SK-N-SH (cell line): ENCODE measurements around the gene TMEM123. TPM values are rescaled to one million over a fixed set of nuclear protein-coding genes. Genes with fewer than 3 reads are reported as not detected.

Experiments used
- CTCF ChIA-PET: fragments of 300-600, 350-600 bp; formaldehyde crosslinking; extraction: SDS; loops from one replicate; lab custom pipeline; 2021; lab: Yijun Ruan, JAX
- POLR2A ChIA-PET: fragments of 350-600 bp; sonication (Branson Sonifier 250); formaldehyde crosslinking; extraction: SDS; loops from one replicate; lab custom pipeline; 2020; ENCODE audit warnings: antibody characterized with exemption, inconsistent platforms; lab: Yijun Ruan, JAX
- DNase-seq: peaks from one replicate; pipeline ENCODE4 v3.0.0; 2012
- H2AFZ ChIP-seq: fragments of 200-600 bp; sonication (generic); 2 replicates; pipeline ENCODE4 v1.8.1; 2016; ENCODE audit warnings: antibody characterized with exemption, mild to moderate bottlenecking, low read depth
- H3F3A ChIP-seq: fragments of 200-600 bp; sonication (generic); replicated peaks from 2 replicates; pipeline ENCODE3; 2016; ENCODE audit warnings: antibody characterized with exemption, mild to moderate bottlenecking; ENCODE audit not compliant: insufficient read depth
- H3K27ac ChIP-seq, 2 experiments: fragments of 200-500 bp in 1 of 2; fragments of 200-600 bp in 1 of 2; sonication (Bioruptor generic) in 1 of 2; sonication (generic), shearing (Covaris generic) in 1 of 2; 2 replicates each; pipeline versions ENCODE4 v1.5.1 to v1.6.1; 2014 to 2016; ENCODE audit warnings: low read depth in 2 of 2, inconsistent platforms in 1 of 2, low read length in 1 of 2, mild to moderate bottlenecking in 1 of 2, mixed read lengths in 1 of 2
- H3K27me3 ChIP-seq: fragments of 200-600 bp; sonication (generic), shearing (Covaris generic); 2 replicates; pipeline ENCODE4 v1.6.1; 2016; ENCODE audit warnings: mixed run types; ENCODE audit not compliant: insufficient read depth
- H3K36me3 ChIP-seq, 2 experiments: fragments of 200-500 bp in 1 of 2; fragments of 200-600 bp in 1 of 2; sonication (Bioruptor generic) in 1 of 2; sonication (generic) in 1 of 2; replicated peaks in 1 of 2; 2 replicates each; pipeline versions ENCODE3 to v1.5.1; 2014 to 2016; ENCODE audit warnings: low read length in 1 of 2, mild to moderate bottlenecking in 1 of 2; ENCODE audit not compliant: insufficient read depth in 2 of 2, control insufficient read depth in 1 of 2
- H3K4me1 ChIP-seq, 2 experiments: fragments of 200-500 bp in 1 of 2; fragments of 200-600 bp in 1 of 2; sonication (Bioruptor generic) in 1 of 2; sonication (generic), shearing (Covaris generic) in 1 of 2; 2 replicates each; pipeline versions ENCODE4 v1.5.1 to v1.6.1; 2014 to 2016; ENCODE audit warnings: low read depth in 1 of 2, low read length in 1 of 2, mixed run types in 1 of 2; ENCODE audit not compliant: insufficient read depth in 2 of 2, control insufficient read depth in 1 of 2
- H3K4me2 ChIP-seq: fragments of 200-600 bp; sonication (generic), shearing (Covaris generic); 2 replicates; pipeline ENCODE4 v1.6.1; 2017; ENCODE audit warnings: mixed run types
- H3K4me3 ChIP-seq, 2 experiments: fragments of 200-500 bp in 1 of 2; fragments of 200-600 bp in 1 of 2; sonication (Bioruptor generic) in 1 of 2; sonication (generic), shearing (Covaris generic) in 1 of 2; 2 replicates each; pipeline versions ENCODE4 v1.5.1 to v1.8.1; 2014 to 2016; ENCODE audit warnings: low read depth in 2 of 2, inconsistent platforms in 1 of 2, low read length in 1 of 2, mild to moderate bottlenecking in 1 of 2, mixed read lengths in 1 of 2, moderate library complexity in 1 of 2
- H3K79me2 ChIP-seq: fragments of 200-600 bp; sonication (generic); 2 replicates; pipeline ENCODE4 v1.8.1; 2017; ENCODE audit warnings: mild to moderate bottlenecking; ENCODE audit not compliant: insufficient read depth
- H3K9ac ChIP-seq: fragments of 200-600 bp; sonication (generic); 2 replicates; pipeline ENCODE4 v1.6.1; 2017; ENCODE audit warnings: mixed run types
- H3K9me2 ChIP-seq: fragments of 200-600 bp; sonication (generic); 2 replicates; pipeline ENCODE4 v1.6.1; 2017; ENCODE audit warnings: mixed run types
- H3K9me3 ChIP-seq: fragments of 200-600 bp; sonication (generic); 2 replicates; pipeline ENCODE4 v1.6.1; 2017; ENCODE audit warnings: mixed run types, mild to moderate bottlenecking, moderate library complexity
- H4K20me1 ChIP-seq: fragments of 200-600 bp; sonication (generic); 2 replicates; pipeline ENCODE4 v1.6.1; 2017; ENCODE audit warnings: mild to moderate bottlenecking, mixed run types; ENCODE audit not compliant: insufficient read depth
- GATA2 ChIP-seq: sonication (generic); formaldehyde crosslinking; IDR thresholded peaks from 2 replicates; pipeline ENCODE4 v1.5.0; 2020; ENCODE audit warnings: mild to moderate bottlenecking, missing genetic modification reagents
- POLR2AphosphoS5 ChIP-seq: IDR thresholded peaks from 2 replicates; pipeline ENCODE4 v1.6.1; 2012; ENCODE audit warnings: low read depth, low read length
- RXRA ChIP-seq: IDR thresholded peaks from 2 replicates; pipeline ENCODE4 v1.4.0; 2012; ENCODE audit warnings: low read depth, mild to moderate bottlenecking, borderline replicate concordance
- SIN3A ChIP-seq: IDR thresholded peaks from 2 replicates; pipeline ENCODE4 v1.6.1; 2012; ENCODE audit warnings: low read depth, mild to moderate bottlenecking, low read length, moderate library complexity, borderline replicate concordance
- TAF1 ChIP-seq: IDR thresholded peaks from 2 replicates; pipeline ENCODE4 v1.6.1; 2012; ENCODE audit warnings: low read depth, mild to moderate bottlenecking, low read length, moderate library complexity, borderline replicate concordance
- WGBS: methylation state at CpG from one replicate; pipeline ENCODE4 v1.1.6; 2017; ENCODE audit warnings: low lambda C conversion rate; 5-methylcytosine and 5-hydroxymethylcytosine counted together
- polyA plus RNA-seq, 3 experiments: library from polyadenylated mRNA; depleted of rRNA; stranded (reverse); fragments of >200 nt; gene quantifications; 2 replicates each; pipeline ENCODE4 v1.2.3, GENCODE V29; 2012
- TF ChIP-seq, protein P1 (sequence below): IDR thresholded peaks from 2 replicates; pipeline ENCODE4 v1.6.1; 2012; ENCODE audit warnings: mild to moderate bottlenecking, low read depth, low read length, moderate library complexity
- TF ChIP-seq, protein P2 (sequence below): IDR thresholded peaks from 2 replicates; pipeline ENCODE4 v1.4.0; 2012; ENCODE audit warnings: low read depth, borderline replicate concordance
- TF ChIP-seq, protein P3 (sequence below): fragments of 150-350 bp; IDR thresholded peaks from 2 replicates; pipeline ENCODE4 v1.6.1; 2016; ENCODE audit warnings: mild to moderate bottlenecking, low read depth, low read length
- TF ChIP-seq, protein P4 (sequence below): fragments of 200-600 bp; sonication (generic); IDR thresholded peaks from 2 replicates; pipeline ENCODE4 v1.6.1; 2017; ENCODE audit warnings: antibody characterized with exemption, mild to moderate bottlenecking, moderate library complexity

The TMEM123 gene
- polyA plus RNA-seq, 1 of the 3 experiments (the other 2 are of a cell fraction) = 86.1 TPM

DNA sequence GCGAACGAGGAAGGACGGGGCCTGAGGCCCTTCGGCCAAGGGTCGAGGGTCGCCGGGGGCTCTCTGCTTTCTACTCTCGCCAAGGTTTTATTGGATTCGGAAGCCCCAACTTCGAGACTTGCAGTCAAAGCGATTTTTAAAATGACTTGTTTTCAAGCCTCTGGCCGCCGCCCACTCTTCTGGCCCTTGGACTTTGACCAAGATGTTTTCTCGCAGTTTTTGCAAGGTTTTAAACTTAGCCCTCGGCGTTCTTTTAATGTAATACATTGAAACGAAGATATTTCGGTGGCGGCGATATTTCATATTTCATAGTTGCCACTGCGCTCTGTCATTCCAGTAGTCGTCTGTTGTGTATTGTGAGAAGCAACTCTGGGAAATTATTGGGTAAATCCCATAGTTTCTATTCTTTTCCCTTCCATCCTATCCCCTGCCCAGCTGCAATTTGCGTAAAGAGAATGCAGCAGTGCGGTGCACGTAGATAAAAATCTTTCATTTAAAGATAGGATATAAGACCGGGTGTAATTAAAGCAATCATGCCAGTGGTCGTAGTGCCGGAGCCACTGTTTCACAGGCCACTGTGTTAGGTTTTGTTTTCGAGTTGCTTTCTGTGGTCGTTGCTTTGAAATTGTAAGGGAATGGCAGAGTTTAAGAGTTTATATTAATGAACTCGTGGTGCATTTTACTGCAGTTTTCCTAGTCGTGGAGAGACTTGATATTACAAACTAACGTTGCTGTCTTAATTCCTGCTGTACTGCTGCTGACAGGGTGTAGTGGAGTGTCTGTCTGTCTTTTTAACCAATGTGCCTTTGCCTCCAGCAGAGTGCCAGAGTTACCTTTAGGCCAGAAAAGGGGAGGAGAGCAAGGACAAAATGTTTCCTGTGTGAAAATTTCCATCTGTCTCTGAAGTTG, 104.8 kb downstream of the TMEM123 start:
- peak overlapping the region; percentile 80 for H3K4me2 ChIP-seq
- H3K27me3 ChIP-seq = no peaks in the 10 kb centered on the region
- H4K20me1 ChIP-seq = peaks cover 25% of the 10 kb centered on the region
- no peaks in the 10 kb centered on the region for H3K9me3 ChIP-seq
- CTCF ChIA-PET = interaction anchor here (1.0 kb wide), 1 partner anchor 59 kb away, joined by 3 read pairs; no protein-coding TSS in a partner anchor
- peak overlapping the region; percentile 95 for H3K9ac ChIP-seq
- POLR2A ChIA-PET = no interaction called here
- under 1% methylated on average over 27 of the region's 33 CpGs for WGBS
- H3K36me3 ChIP-seq = peaks cover 16 to 33% of the 10 kb centered on the region in 2 experiments
- no peaks in the 10 kb centered on the region for H3K9me2 ChIP-seq
- H3K4me1 ChIP-seq = peaks cover 7 to 15% of the 10 kb centered on the region in 2 experiments; a peak in 3 of 4 replicates
- H3K27ac ChIP-seq = peak overlapping the region; percentile 95 to 98
- peaks cover 56% of the 10 kb centered on the region for H3K79me2 ChIP-seq
- H3F3A ChIP-seq = peaks cover 28% of the 10 kb centered on the region
- peak; percentile 27 for DNase-seq
- H3K4me3 ChIP-seq = peak overlapping the region; percentile 78 to 90
- peak overlapping the region; percentile 74 for H2AFZ ChIP-seq
- TF ChIP-seq, protein P1, sequence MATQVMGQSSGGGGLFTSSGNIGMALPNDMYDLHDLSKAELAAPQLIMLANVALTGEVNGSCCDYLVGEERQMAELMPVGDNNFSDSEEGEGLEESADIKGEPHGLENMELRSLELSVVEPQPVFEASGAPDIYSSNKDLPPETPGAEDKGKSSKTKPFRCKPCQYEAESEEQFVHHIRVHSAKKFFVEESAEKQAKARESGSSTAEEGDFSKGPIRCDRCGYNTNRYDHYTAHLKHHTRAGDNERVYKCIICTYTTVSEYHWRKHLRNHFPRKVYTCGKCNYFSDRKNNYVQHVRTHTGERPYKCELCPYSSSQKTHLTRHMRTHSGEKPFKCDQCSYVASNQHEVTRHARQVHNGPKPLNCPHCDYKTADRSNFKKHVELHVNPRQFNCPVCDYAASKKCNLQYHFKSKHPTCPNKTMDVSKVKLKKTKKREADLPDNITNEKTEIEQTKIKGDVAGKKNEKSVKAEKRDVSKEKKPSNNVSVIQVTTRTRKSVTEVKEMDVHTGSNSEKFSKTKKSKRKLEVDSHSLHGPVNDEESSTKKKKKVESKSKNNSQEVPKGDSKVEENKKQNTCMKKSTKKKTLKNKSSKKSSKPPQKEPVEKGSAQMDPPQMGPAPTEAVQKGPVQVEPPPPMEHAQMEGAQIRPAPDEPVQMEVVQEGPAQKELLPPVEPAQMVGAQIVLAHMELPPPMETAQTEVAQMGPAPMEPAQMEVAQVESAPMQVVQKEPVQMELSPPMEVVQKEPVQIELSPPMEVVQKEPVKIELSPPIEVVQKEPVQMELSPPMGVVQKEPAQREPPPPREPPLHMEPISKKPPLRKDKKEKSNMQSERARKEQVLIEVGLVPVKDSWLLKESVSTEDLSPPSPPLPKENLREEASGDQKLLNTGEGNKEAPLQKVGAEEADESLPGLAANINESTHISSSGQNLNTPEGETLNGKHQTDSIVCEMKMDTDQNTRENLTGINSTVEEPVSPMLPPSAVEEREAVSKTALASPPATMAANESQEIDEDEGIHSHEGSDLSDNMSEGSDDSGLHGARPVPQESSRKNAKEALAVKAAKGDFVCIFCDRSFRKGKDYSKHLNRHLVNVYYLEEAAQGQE = no peak
- no peak for TF ChIP-seq RXRA
- peak; percentile 16; the same call in 1 of the 2 replicates for TF ChIP-seq GATA2
- TF ChIP-seq, protein P2, sequence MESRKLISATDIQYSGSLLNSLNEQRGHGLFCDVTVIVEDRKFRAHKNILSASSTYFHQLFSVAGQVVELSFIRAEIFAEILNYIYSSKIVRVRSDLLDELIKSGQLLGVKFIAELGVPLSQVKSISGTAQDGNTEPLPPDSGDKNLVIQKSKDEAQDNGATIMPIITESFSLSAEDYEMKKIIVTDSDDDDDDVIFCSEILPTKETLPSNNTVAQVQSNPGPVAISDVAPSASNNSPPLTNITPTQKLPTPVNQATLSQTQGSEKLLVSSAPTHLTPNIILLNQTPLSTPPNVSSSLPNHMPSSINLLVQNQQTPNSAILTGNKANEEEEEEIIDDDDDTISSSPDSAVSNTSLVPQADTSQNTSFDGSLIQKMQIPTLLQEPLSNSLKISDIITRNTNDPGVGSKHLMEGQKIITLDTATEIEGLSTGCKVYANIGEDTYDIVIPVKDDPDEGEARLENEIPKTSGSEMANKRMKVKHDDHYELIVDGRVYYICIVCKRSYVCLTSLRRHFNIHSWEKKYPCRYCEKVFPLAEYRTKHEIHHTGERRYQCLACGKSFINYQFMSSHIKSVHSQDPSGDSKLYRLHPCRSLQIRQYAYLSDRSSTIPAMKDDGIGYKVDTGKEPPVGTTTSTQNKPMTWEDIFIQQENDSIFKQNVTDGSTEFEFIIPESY = no peak

DNA sequence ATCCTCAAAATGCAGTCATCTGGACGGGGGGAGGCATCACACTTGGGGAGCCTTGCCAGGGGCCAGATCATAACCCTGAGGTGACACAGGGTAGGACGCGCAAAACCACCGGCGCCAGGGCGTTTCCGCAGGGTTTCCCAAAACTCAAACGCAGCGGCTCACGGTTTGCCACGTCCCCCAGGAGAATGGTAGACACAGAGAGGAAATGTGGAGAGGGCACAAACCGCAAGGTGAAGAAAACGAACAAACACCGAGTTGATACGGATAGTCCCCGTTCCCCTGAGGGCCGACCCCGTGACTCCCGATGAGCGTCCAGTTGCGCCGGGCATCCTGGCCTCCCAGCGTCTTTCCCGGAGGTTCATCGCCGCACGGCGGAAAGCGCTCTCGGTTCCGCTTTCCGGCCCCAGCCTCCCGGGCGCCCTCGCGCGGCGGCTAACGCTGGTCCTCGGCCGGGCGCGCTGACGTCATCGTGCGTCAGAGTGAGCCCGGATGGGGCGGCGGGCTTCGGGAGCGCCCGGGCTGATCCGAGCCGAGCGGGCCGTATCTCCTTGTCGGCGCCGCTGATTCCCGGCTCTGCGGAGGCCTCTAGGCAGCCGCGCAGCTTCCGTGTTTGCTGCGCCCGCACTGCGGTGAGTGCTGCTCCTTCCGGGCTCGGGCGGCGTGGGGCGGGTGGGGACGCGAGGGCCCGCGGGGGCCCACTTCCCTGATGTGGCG, 105.7 kb downstream of the TMEM123 start, which contains the start of gene BIRC2:
TSS of gene BIRC2 (plus strand) at position 467 of the 714 bp plus-strand sequence. CDS start 2,641 bp downstream, outside the sequence.
- Histone ChIP-seq H4K20me1 (peaks cover 25% of the 10 kb centered on the region), H3K36me3 (peaks cover 16 to 25% of the 10 kb centered on the region in 2 experiments), H3K27ac (peak within 1 kb of the TSS; percentile 95 to 98), H3K9me2 (no peaks in the 10 kb centered on the region), H3K27me3 (no peaks in the 10 kb centered on the region), H2AFZ (peak within 1 kb of the TSS; percentile 77), H3K4me2 (peak within 1 kb of the TSS; percentile 80), H3K9me3 (no peaks in the 10 kb centered on the region), H3K79me2 (peaks cover 48% of the 10 kb centered on the region), H3F3A (peaks cover 28% of the 10 kb centered on the region), H3K4me3 (peak within 1 kb of the TSS; percentile 78 to 90), H3K9ac (peak within 1 kb of the TSS; percentile 95), H3K4me1 (peaks cover 7 to 15% of the 10 kb centered on the region in 2 experiments; a peak in 3 of 4 replicates)
- WGBS = 0% methylated on average over 16 of the region's 77 CpGs
- DNase-seq = peak; percentile 93
- CTCF ChIA-PET = interaction anchor here (0.7 to 1.0 kb wide), 3 partner anchors 59 to 149 kb away, joined by 3 to 4 read pairs (median 3); no protein-coding TSS in a partner anchor
- POLR2A ChIA-PET = no interaction called here
- peak; percentile 82 for TF ChIP-seq TAF1
- TF ChIP-seq, protein P2 = no peak
- peak; percentile 74; the same call in 1 of the 2 replicates for TF ChIP-seq SIN3A
- TF ChIP-seq, protein P3, sequence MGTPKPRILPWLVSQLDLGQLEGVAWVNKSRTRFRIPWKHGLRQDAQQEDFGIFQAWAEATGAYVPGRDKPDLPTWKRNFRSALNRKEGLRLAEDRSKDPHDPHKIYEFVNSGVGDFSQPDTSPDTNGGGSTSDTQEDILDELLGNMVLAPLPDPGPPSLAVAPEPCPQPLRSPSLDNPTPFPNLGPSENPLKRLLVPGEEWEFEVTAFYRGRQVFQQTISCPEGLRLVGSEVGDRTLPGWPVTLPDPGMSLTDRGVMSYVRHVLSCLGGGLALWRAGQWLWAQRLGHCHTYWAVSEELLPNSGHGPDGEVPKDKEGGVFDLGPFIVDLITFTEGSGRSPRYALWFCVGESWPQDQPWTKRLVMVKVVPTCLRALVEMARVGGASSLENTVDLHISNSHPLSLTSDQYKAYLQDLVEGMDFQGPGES = no peak
- TF ChIP-seq, protein P4, sequence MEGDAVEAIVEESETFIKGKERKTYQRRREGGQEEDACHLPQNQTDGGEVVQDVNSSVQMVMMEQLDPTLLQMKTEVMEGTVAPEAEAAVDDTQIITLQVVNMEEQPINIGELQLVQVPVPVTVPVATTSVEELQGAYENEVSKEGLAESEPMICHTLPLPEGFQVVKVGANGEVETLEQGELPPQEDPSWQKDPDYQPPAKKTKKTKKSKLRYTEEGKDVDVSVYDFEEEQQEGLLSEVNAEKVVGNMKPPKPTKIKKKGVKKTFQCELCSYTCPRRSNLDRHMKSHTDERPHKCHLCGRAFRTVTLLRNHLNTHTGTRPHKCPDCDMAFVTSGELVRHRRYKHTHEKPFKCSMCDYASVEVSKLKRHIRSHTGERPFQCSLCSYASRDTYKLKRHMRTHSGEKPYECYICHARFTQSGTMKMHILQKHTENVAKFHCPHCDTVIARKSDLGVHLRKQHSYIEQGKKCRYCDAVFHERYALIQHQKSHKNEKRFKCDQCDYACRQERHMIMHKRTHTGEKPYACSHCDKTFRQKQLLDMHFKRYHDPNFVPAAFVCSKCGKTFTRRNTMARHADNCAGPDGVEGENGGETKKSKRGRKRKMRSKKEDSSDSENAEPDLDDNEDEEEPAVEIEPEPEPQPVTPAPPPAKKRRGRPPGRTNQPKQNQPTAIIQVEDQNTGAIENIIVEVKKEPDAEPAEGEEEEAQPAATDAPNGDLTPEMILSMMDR = peak; percentile 65
- TF ChIP-seq POLR2AphosphoS5 = peak; percentile 71; the same call in 1 of the 2 replicates
